ENCODE measurements around the gene PTPRN2.

The PTPRN2 gene

DNA sequence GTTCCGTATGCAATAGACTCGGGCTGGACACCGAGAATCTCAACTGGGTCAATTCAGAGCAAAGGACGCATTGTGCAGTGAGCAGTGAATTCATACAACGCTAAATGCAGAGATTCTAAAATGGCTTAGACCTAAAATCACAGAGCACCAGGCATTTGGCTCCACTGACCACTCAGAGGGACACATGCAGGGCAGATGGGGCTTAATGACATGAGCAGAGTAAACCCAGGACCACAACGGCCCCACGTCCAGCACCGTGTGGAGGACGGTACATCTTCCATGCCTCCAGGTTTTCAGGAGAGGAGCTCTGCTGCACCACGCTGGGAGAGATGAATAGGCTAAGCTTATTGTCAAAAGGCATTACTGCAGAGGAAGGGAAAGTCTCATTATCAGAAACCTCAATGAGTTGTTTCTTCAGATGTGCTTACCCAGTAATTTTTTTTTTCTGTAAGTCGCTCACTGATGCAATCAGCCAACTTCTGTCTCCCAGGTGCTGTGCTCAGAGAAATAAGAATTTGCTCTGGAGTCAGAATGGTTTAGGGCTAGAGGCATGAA, 555.0 kb downstream of the PTPRN2 start:
- DNase-seq (ENCODE audit: low read depth in 3 of 3), result no peak

DNA sequence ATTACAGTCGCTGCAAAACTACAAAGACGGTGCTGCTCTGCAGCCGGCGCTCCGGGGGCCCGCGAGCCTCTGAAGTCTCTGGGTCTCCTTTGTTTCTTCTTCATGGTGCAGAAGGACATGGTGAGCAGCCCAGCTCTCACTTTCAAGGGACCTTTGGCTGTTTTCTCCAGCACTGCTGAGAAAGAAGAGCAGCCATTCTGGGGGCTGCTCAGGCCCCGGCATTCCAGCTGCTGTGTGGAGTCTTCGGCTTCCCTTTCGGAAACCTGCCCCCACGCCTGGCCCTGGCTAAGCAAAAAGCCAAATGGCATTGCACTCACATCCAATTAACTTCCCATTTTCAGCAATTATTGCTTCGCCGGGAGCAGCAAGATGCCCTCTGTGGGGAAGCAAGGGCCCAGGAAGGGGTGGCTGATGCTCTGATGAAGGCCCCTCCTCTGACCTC, 555.7 kb downstream of the PTPRN2 start:
- DNase-seq (ENCODE audit: low read depth in 3 of 3), result no peak

DNA sequence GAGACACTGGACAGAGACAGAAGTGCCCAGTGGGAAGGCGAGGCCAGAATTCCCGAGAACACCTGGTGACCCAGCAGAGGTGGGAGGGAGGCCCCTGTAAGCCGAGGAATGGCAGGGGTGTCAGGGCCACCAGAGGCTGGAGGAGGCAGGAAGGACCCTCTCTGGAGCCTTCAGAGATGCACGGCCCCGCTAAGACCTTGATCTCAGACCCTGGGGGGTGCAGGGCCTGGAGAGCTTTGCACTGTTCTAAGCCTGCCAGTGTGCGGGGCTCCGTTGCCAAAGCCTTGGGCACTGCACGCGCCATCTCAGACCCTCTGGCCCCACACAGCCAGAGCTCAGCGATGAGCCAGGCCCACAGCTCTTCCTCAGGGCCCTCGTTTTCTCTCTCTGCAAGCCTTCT, 557.1 kb downstream of the PTPRN2 start:
- DNase-seq (ENCODE audit: low read depth in 3 of 3), result no peak

DNA sequence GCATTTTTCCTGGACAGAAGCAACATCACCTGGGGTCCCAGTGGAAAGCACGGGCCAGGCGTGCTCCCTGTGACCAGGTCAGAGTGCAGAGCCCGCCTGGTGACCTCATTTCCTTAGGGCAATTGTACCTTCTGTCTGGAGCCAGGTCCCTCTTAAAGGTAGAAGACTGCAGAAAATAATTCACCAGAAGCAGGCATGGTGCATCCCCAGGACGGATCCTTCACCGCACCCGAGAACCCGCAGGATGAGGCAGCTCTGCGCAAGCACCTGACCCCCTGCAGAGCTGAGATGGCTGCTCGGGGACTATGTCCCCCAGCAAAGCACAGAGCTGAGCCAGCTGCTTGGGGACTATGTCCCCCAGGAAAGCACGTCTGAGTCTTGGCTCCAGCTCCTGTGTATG, 557.6 kb downstream of the PTPRN2 start:
- DNase-seq (ENCODE audit: low read depth in 3 of 3), result no peak

DNA sequence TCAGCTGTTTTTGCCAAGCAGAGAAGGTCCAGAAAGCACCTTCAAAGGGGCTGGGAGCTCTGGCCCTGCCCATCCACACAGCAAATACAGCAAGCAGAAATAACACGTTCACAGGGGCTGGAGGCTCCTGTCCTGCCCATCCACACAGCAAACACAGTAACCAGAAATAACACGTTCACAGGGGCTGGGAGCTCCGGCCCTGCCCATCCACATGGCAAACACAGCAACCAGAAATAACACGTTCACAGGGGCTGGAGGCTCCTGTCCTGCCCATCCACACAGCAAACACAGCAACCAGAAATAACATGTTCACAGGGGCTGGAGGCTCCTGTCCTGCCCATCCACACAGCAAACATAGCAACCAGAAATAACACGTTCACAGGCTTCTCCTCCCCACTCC, 558.1 kb downstream of the PTPRN2 start:
- no peak for DNase-seq (ENCODE audit: low read depth in 3 of 3)

DNA sequence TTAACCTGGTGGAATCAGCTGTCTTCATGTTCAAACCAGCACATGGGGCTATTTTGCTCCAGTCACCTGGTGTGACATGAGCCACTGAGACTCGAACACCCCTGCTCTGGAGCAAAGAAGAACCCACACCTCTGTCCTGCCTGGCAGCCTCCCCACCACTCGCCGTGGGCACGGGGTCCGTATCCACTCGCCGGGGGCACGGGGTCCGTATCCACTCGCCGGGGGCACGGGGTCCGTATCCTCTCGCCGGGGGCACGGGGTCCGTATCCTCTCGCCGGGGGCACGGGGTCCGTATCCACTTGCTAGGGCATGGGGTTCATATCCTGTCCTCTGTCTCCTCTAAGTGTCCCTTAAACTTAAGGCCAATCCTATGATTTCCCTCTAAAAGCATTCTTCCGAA, 558.7 kb downstream of the PTPRN2 start:
- no peak for DNase-seq (ENCODE audit: low read depth in 3 of 3)

DNA sequence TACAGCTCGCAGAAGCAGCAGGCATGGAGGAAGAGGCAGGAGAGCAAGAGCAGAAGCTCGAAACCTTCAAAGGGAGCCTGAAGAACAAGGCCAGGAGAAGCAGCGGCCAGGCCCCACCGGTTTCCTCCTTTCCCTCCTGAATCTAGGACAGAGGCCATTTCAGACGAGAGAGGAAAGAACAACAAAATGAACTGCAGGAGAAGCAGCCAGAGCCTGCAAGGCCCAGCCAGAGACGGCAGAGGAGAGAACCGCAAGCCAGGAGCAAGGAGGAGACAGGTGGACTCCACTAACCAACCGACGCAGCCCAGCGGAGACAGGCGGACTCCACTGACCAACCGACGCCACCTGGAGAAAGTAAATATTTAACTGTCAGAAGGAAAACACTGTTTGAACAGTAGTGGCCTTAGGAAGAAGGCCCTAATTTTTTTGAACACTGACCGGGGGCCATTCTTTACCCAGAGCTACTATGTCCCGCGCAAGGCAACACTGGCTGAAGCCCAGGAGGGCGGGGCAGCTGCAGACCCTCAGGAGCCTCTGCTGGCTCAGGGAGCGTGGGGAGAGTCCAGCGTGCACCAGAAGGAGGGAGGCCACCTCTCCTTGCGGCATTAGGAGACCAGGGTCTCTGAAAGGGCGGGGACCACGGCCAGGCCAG, 559.2 kb downstream of the PTPRN2 start:
- DNase-seq (ENCODE audit: low read depth in 3 of 3), result no peak

DNA sequence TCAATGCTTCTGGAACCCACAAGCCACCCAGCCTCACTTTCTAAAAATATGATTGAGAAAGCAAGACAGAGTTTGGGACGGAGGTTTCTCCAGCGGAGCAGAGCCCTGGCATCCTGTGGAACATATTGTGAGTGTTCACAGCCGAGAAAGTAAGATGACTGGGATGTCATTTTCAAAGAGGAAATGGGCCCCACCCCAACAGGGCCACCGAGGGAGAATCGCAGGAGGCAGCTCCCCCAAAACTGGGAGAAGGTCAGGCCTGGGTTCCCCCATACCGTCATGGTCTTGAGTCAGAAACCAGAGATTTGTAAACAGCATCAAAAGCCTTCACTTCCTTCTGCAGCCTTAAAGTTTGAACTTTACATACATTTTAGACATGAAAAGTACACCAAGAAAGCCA, 560.0 kb downstream of the PTPRN2 start:
- no peak for DNase-seq (ENCODE audit: low read depth in 3 of 3)

DNA sequence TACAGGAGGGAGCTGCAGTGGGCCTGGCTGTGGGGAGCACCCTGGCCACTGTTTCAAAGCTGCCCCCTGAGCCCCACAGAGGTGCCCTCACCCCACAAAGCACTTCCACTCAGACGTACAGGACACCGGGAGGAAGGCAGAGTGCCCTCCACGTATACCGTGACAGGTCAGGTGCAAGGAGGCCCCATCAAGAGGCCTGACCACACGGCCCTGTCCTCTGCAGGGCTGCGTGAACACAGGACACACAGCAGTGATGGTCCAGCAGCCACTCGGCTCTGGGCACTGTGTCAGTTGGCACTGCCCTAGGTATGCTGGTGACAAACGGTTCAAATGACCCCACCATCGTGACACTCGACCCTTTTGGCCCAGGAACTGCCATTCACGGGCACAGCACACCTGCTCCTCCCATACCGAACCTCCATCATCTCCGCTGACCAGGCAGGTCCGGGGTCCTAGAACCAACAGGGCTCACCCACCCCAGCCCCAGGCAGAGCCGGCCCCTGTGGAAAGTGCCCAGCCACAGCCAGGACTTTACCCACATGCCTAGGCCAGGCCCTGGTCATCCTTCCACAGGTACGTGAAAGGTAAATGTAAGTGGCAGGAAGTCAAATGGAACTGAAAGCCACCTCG, 560.9 kb downstream of the PTPRN2 start:
- no peak for DNase-seq (ENCODE audit: low read depth in 3 of 3)

DNA sequence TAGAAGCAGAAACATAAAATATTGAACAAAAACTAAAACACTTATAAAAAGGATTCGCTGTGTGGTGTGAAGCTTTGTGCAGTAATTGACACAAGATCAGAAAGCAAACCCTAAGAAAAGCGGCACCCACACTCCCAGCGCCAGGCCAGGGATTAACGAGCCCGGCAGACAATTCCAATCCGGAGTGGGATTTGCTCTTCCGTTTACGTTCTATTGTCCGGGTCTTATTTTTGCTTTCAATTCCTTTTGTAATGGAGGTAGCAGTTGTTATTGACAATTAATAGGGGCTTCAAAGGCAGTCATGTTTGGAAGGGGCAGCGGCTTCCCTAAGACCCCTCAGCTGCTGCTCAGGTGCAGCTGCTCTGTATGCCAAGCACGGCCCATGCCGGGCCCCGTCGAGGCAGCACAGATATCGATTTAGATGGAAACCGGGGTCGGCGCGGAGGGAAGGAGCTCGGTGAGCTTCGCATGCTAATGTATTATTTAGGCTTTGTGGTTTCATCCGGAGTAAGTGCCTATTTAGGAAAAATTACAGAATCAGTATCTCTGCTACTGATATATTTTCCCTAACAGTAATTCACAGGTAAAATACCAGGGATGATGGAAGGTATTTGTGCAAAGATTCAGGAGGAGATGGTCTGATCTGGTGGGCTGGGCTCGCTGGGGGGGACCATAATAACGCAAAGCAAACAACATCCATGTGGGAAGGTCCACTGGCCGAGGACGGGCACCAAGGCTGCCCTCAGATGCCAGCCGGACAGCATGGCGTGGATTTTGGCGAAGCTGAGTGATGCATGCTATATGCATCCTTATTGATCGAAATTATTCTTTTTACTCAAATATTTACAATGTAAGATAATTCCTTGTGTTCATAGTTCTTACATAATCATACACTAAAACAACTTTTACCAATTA, 561.7 kb downstream of the PTPRN2 start:
- DNase-seq (ENCODE audit: low read depth in 3 of 3), result no peak

DNA sequence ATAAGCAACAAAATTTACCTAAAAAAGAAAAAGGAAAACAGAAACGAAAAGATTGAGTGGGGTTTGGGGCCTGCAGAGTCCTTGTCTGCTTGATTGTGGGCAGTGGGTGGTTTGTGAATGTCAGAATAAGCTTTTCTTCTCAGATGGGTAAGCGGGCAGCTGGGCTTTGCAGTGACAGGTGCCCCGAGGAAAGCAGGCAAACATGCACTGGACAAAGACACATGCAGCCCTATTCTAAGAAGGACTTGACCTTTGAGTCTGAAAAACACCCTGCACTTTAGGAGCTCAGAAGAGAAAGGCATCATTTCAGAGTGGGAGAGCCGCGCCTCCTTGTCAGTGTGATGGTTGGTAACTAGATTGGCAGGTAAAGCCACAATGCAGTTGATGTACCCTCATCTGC, 562.7 kb downstream of the PTPRN2 start:
- DNase-seq (ENCODE audit: low read depth in 3 of 3), result no peak

DNA sequence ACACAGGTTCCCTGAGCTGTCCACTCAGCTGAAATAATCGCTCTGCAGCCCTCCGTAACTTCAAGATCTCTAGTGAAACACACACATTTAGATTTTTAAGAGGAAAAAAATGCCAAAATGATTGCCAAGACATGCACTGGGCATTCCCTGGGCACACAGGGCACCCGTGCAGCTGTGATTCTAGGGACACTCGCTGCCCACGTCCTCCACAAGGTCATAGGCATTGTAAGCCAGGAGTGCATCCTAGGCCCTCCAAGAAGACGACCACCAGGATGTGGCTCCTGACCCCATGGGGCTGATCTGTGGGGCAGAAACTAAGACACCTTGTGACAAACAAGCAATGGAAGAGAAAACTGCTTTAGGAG, 563.3 kb downstream of the PTPRN2 start:
- DNase-seq (ENCODE audit: low read depth in 3 of 3), result no peak

DNA sequence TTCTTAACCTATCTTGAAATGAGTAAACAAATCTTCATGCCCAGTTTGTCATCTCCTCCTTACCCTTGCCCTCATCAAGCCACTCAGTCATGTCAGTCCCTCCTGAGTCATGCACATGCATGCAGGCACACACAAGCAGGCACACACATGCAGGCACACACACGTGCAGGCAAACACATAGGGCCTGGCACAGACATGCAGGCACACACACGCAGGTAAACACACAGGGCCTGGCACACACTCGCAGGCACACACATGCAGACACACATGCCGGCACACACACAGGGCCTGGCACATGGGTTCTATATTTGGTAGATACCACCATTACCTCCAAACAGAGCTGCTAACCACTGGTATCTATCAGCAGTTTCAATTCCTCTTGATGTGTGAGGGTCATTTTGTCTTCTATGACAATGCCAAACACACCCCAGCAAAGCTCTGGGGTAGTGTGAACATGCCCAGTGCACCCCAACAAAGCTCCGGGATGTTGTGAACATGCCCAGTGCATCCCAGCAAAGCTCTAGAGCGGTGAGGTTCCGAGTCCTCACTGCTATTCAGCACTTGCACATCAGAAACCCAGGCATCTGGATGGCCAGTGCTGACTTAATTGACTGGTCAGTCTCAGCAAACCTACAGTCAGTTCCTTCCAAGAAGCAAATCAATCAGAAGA, 563.8 kb downstream of the PTPRN2 start:
- DNase-seq (ENCODE audit: low read depth in 3 of 3), result no peak

DNA sequence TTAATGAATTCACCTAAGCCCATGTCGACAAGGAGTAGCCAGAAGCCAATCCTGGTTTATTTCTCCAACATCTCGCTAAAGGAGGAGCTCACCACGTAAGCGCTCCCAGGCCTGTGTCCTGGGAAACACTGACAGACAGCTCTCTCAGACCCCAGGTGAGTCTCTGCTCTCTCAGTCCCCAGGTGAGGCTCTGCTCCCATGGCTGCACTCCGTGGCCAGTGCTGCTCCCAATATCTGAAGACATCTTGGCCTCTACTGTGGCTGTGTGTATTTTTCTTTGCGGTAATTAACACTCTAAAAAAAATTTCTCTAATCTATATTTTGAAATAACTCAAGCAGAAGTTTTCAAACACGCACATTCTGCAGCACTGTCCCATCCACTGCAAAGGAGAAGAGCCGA, 564.5 kb downstream of the PTPRN2 start:
- no peak for DNase-seq (ENCODE audit: low read depth in 3 of 3)

DNA sequence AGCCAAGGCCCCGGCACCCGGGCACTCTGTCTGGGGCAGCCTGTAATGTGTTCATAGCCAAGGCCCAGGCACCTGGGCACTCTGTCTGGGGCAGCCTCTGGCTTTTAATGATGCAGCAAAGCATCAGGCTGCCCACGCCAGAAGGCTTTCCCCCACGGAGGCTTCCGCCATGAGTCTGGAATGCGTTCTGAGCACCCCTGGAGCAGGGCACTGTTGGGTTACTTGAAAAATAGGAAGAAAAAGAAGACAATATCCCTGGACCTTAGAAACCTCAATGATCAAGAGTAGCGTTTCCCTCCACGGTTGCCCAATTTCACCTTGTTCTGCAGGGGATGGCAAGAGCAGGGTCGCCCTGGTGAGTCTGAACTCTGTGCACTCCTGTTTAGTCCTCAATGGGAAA, 565.0 kb downstream of the PTPRN2 start:
- DNase-seq (ENCODE audit: low read depth in 3 of 3), result no peak

DNA sequence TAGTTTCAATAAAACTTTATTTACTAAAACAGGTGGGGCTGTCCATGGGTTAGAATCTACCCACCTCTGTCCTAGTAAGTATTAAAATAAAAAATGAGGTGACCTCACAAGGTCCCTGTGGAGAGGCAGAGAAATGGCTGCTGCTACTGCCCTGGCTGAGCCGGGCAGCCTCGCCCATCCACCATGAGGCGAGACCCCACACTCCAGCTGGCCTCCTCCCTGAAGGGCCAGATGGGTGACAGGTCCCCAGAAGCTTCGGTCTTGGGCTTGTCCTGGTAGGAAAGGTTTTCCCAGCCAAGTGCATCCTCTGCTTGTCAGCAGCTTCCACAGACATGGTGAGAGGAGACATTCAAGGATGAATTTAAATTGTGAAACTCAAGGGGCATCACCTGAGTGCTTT, 565.8 kb downstream of the PTPRN2 start:
- no peak for DNase-seq (ENCODE audit: low read depth in 3 of 3)

DNA sequence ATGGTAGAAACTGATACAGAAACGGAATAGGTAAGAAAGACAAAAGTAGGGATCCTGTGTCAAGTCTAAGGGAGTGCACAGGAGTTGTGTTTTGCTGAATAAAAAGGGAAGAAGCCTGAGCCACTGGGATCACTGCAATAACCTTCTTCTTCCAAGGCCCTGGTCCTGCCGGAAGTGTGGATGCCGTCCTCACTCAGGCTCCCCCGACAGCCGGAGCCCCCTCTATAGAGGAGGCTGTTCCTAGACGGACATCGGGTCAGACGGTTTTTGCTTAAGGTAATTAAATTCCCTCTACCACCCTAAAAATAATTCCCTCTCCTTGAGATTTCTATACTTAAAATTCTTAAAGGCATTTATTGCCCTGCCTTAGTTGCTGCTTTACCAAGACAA, 566.9 kb downstream of the PTPRN2 start:
- no peak for DNase-seq (ENCODE audit: low read depth in 3 of 3)

DNA sequence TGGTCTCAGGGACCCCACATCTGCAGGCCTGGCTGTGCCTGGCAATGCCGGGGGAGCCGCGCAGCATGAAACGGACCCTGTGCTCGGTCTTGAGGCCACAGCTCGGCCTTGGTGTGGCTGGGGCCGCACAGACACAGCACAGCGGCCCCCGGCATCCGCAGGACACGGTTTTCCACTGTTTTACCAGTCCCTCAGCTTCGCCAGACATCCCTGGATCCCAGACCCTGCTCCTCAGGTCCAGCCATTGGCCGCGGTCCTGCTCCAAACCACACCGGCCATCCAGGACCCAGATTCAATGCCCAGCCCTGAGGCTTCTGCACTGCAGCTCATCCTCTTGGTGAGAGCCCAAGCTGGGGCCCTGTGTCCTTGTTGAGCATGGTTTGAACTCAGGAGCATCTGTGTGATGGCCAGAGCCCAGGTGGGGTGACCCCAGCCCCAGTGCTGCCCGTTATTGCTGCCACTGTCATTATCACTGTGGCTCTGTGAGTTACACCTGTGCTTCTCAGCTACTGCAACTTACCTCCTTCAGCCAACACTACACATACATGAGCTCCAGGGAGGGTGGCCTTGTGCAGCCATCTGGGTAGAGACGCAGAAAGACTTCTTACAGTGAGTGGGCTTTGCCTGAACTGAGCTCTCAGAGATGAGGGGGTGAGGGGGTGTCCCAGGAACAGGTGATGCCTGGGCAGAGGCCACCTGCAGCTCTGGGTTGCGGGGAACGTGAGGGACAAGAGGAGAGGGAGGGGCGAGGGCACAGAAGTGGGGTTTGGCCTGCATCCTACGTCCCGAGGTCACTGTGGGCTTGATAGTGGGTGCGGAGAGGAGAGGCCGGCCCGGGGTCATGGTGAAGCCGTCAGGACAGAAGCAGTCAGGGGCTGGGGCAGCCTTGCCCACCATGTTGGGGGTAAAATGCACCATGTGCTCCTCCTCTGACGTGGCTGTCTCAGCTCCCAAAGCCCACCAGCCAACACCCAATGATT, 567.6 kb downstream of the PTPRN2 start:
- no peak for DNase-seq (ENCODE audit: low read depth in 3 of 3)

DNA sequence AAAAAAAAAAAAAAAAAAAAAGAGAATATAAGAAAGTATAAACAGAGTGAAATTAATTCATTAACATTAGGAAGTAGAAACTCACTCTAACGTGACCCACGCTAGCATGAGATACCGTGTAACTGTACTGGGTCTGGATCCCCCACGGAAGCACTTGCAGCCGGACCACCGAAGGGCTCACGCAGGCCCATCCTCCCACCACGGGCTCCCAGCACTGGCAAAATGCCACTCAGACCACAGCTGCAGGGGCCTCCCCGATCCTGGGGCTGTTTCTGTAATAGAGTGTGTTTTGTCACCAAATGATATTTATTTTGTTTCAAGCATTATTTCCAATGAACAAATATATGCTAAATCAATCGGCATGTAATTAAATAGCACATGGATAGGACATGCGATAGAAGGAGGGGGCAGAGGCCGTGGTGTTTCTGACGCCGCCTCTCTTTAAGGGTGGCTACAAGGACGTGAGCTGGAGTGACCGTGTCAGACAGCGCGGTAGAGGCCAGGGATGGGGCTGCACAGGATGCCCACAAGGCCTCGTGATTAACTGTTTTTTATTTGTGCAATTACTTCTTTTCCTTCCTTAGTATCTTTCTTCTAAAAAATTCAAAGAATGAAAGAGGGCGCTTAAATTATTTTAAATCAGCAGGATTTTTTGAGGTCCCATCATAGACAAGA, 568.5 kb downstream of the PTPRN2 start:
- DNase-seq (ENCODE audit: low read depth in 3 of 3), result no peak

DNA sequence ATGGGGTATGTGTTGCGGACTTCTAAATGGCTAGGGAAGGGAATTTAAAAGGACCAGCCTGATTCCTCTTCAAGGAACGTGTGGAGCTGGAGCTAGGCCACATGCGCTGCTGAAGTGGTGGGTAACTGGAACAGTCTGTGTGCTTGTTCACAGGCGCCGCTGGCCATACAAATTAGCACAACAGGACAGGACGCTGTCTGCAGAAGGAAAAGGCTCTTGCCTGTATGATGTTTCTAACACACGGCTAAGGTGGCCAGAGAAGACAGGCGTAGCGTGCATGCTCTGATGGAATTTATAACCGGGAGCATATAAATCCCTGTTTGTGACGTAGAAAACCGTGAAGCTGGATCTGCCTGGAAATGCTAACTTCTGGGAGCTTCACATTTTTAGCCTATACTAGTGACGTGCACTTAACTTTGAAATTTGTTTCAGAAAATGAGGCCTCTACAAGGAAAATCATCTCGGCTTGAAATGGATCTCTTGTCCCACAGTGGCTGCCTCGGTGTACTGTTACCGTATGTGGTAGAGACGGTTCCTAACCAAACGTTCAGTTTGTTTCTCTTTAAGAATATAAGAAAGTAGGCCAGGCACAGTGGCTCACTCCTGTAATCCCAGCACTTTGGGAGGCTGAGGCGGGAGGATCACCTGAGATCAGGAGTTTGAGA, 569.4 kb downstream of the PTPRN2 start:
- DNase-seq (ENCODE audit: low read depth in 3 of 3), result no peak
